GM21515 (cell line): ENCODE results near the gene MAD2L1BP.
"Not testable (repeated sequence)": the region's sequence is repeated elsewhere in the genome, so short reads cannot be mapped to it uniquely, and the experiment has no call there.

Experiments
- ATAC-seq: cut with Tn5 transposase; IDR thresholded peaks from one replicate; pipeline ENCODE4 v1.9.1; 2021; ENCODE audit not compliant: unreplicated experiment

MAD2L1BP gene, protein sequence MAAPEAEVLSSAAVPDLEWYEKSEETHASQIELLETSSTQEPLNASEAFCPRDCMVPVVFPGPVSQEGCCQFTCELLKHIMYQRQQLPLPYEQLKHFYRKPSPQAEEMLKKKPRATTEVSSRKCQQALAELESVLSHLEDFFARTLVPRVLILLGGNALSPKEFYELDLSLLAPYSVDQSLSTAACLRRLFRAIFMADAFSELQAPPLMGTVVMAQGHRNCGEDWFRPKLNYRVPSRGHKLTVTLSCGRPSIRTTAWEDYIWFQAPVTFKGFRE

DNA sequence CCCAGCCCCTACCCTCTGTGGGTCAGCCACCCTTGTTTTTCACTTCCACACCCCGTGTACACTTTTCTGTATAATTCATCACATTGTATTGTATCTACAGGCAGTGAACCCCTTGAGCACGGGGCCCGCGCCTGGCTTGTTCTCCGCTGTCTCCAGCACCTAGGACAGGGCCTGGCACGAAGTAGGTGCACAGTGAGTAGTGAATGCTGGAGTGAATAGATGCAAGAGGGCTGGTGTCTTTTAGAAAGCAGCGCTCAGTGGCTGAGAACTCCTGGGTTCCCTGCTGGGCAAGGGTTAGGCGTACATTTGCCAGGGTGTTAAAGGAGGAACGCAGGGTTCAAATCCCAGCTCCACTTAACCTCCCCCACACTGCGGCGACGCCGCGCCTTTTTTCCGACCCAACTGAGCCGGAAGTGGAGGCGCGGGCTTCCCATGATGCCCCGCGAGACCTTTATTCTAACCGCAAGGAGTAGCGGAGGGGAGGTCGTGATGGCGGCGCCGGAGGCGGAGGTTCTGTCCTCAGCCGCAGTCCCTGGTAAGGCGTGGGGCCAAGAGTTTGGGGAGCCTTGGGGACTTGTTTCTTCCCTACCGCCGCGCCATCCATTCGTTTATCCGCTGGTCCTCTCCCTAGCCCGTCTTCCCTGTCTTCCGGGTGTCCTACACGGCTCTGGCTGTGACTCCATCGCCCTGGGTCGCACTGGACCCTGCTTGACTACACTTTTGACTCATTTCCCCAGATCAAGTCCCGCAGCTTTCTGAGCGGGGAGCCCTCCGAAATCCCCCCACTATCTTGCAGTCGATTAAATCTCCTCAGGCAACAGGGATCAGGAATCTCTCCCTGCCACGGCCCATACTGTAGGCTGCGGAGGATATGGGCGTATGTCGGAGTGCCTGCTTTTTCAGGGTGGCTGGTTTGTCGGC is at the start of gene MAD2L1BP:
Gene MAD2L1BP, plus strand, starts transcription at position 454 of the 921 bp plus-strand sequence. Its CDS starts 36 bp downstream, at position 490.
- peak; percentile 84 for ATAC-seq

DNA sequence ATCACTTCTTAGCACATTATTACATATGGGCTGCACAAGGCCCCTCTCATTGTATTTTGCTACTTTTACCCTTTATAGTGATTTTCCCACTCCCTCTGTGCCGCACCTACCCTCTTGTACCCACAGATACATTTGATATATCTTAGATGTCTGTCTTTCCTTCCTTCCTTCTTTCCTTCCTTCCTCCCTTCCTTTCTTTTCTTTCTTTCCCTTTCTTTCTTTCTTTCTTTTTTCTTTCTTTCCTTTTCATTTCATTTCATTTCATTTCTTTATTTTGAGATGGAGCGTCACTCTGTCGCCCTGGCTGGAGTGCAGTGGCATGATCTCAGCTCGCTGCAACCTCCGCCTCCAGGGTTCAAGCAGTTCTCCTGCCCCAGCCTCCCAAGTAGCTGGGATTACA is 47.4 kb upstream of the MAD2L1BP start:
- ATAC-seq: no peak

DNA sequence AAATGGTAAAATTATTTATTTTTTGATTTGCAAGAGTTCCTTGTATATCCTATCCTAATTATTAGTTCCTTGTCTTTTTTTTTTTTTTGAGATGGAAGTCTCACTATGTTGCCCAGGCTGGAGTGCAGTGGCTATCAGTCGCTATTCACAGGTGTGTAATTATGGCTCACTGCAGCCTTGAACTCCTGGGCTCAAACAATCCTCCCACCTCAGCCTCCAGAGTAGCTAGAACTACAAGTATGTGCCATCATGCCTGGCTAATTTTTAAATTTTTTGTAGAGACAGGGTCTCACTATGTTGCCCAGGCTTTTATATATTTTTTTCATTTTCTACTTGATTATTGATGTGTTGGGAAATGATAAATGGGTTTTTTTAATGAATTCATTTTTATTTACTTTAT is 46.1 kb upstream of the MAD2L1BP start:
- not testable (repeated sequence) for ATAC-seq

DNA sequence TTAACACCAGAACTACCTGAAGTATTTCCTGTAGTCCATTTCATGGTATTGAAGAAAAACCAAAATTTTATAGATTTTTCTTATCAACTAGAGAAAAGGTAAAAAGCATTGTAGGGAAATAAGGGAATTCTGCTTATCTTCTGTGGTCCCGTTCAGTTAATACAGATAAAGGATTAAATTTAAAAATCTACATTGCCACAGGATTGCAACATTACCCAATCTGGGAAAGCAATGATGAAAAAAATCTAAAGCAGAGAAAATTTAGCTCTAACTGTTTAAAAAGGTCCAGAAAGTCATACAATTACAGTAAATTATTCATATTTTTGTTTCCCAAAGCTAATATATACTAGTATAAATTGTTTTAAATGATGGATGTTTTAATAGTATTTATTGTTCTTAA is 41.7 kb upstream of the MAD2L1BP start:
- no peak for ATAC-seq

DNA sequence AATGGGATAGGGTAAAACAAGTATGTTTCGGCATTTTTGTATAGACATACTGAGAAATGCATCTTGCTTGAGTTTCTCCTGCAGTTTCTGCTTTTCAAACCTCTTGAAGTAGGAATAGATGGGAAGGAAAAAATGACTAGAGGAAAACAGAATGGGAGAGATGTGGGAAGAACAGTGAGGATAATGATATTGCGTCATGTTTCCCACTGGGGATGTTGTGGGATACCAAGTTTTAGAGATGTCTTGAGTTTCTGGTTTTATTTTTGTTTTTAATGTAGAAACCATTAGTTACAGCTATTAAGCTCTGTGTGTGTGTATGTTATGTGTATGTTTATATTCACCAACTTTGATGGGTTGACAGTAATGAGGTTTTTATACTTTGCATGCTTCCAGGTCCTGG is 35.0 kb upstream of the MAD2L1BP start:
- no peak for ATAC-seq

DNA sequence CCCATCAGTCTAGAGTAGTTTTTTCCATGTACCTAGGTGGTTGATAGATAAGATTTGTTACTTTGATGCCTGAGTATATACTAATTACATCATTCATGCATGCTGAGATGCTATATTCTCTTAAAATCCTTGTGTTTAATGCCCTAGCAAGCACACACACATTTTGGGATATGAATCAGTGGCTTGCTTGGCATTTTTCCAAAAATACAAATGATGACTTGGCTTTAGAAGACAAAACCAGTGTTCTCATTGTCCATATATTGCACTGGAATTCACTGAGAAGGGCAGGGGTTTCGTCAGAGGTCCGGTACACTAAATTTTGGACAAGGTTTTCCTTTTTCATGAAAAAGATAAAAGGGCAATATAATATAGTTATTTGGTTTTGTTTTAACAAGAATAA is 31.5 kb upstream of the MAD2L1BP start:
- no peak for ATAC-seq

DNA sequence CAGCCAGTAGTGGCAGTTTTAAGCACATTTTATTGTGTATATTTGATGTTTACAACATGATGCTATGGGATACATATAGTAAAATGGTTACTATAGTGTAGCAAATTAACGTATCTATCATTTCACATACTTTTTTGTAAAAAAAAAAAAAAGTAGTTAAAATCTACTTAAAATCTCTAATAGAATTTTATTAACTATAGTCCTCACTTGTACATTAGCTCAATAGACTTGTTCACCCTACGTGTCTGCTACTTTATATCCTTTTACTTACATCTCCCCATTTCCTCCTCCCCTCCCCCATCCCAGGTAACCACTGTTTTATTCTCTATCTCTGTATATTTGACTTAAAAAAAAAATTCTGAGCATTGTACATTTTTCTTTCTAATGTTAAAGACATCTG is 29.6 kb upstream of the MAD2L1BP start:
- no peak for ATAC-seq

DNA sequence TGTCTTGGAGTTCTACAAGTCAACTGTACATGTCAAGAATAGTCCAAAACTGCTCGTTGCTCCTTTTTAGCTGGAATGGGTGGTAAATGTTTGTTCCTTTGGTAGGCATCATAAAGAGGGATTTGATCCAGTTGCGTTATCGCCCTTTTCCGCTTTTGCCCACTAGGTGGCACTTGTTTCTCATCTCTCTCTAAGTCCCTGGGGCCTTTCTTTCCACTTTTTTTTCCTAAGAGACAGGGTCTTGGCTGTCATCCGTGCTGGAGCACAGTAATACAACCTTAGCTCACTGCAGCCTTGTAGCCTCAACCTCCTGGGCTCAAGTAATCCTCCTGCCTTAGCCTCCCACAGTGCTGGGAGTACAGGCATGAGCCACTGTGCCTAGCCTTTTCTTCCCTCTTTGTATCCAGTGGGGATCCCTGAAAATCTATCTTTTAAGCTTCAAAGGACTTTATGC is 27.3 kb upstream of the MAD2L1BP start:
- no peak for ATAC-seq

DNA sequence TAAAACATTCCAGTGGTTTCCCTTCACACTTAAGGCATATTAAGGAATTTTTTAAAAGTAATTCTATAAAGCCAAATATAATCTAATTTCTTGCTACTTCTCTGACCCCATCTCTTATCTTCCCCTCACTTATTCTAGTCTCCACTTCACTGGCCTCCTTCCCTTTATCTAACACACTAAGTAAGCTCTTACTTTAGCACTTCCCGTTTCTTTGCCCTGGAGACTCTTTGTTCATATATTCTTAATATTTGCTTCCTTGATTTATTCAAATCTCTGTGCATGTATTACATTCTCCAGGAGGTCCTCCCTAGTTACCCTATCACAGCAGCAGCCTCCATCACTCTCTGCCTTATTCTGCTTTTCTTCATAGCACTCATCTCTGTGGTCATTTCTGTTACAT is 26.8 kb upstream of the MAD2L1BP start:
- ATAC-seq: no peak

DNA sequence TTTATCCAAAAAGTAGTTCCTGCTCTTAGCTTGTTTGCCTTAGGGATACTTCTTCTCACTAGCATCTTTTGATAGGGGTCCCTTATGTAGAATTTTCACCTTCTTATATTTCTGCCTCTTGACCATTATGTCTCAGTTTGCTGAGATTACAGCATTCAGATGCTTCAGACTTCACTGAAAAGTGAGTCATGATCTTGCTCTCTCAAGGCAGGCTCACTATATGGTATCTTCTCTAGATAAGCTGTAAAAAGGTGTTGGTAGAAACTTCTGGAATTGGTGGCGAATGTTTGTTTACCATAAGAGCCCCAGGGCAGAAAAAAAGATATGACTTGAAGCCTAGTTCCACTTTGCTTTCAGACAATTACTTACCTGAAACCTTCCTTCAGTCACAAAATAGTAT is 26.2 kb upstream of the MAD2L1BP start:
- ATAC-seq: no peak

DNA sequence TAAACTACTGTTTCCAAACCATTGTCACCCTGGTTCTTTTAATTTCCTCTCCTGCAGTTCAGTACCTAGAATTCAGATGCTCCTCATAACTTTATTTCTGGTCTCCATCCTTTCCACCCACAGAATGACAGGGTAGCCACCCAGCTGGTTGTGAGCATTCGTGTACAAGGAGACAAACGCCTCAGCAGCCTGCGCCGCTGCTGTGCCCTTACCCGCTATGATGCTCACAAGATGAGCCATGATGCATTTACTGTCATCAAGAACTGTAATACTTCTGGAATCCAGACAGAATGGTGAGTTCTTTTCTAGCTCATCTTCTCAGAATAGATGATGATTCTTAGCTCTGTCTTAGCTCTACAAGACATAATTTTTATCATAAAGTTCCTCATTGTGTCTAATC is 25.2 kb upstream of the MAD2L1BP start:
- no peak for ATAC-seq

DNA sequence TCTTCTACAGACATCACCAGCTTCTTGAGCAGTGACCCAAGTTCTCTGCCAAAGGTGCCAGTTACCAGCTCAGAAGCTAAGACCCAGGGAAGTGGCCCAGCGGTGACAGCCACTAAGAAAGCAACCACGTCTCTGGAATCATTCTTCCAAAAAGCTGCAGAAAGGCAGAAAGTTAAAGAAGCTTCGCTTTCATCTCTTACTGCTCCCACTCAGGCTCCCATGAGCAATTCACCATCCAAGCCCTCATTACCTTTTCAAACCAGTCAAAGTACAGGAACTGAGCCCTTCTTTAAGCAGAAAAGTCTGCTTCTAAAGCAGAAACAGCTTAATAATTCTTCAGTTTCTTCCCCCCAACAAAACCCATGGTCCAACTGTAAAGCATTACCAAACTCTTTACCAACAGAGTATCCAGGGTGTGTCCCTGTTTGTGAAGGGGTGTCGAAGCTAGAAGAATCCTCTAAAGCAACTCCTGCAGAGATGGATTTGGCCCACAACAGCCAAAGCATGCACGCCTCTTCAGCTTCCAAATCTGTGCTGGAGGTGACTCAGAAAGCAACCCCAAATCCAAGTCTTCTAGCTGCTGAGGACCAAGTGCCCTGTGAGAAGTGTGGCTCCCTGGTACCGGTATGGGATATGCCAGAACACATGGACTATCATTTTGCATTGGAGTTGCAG is 21.8 kb upstream of the MAD2L1BP start:
- ATAC-seq: no peak

DNA sequence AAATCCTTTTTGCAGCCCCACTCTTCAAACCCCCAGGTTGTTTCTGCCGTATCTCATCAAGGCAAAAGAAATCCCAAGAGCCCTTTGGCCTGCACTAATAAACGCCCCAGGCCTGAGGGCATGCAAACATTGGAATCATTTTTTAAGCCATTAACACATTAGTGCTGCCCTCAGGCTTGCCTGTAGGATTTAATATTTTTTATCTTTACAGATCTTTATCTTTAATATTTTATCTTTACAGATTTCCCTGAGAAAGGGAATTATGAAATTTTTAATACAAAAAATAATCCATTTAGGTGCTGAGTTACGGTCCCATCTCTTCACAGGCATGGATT is 21.3 kb upstream of the MAD2L1BP start:
- no peak for ATAC-seq

DNA sequence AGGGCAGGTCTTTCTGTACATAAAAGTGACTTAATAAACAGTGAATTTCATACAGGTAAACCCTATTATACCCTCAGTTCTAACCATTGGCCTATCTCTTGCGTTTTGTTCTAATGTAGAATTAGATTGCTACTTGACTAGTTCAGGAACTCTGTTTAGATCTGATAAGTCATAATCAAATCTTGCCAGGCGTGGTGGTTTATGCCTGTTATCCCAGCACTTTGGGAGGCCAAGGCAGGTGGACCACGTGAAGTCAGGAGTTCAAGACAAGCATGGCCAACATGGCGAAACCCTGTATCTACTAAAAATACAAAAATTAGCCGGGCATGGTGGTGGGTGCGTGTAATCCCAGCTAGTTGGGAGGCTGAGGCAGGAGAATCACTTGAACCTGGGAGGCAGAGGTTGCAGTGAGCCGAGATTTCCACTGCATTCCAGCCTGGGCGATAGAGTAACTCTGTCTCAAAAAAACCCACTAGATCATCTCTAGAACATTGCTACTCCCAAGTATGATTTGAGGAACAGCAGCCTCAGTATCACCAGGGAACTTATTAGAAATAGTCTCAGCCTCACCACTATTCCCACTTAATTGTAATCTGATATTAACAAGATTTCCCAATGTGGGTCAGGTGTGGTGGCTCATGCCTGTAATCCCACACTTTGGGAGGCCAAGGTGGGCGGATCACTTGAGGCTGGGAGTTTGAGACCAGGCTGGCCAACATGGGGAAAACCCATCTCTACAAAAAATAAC is 18.7 kb upstream of the MAD2L1BP start:
- ATAC-seq: no peak

DNA sequence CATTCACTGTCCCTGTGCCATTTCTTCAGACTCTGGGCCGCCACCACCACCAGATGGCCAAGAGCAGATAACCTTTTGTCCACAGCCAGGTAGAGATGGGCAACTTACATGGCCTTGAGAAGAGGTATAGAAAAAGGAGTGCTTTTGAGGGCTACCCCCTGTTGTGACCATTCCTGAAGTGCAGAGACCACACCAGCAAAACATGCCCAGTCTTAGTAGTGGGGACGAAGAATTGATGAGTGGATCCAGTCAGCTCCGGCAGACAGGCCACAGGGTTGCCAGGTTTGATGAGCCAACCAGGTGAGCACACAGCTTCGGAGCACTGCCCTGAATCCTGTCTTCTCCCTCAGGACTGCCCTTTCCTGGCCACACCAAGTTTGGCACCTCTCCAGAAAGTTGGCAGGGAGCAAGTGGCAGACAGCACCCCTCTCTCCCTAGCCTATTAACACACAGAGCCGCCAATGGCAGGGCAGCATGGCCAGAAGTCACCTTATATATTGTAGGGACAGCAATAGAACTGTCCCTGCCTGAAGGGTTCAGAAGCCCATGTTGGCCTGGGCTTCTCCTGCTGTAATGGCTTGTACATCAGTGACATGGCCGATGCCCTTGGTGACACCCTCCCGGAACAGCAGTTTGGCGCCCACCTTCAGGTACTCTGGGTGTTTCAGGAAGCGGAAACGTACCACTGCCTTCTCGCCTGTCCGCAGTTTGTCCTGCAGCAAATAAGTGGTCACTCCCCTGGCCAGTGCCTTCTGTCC is 14.4 kb upstream of the MAD2L1BP start:
- ATAC-seq: no peak

DNA sequence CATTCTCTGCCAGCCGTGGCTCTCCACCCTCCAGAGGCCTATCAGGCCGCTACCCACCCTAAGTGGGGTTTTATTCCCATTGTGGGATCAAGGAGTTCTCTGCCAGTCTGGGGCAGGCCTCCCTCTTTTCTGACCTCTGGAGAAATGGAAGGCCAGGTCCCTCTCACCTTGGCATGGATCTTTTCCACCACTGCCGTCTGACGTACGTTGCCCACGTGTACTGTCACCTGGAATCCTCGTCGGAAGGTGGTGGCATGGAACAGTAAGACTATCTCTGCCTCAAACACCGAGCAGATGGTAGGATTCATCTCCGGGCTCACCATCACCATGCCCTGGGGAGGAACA is 13.8 kb upstream of the MAD2L1BP start:
- no peak for ATAC-seq

DNA sequence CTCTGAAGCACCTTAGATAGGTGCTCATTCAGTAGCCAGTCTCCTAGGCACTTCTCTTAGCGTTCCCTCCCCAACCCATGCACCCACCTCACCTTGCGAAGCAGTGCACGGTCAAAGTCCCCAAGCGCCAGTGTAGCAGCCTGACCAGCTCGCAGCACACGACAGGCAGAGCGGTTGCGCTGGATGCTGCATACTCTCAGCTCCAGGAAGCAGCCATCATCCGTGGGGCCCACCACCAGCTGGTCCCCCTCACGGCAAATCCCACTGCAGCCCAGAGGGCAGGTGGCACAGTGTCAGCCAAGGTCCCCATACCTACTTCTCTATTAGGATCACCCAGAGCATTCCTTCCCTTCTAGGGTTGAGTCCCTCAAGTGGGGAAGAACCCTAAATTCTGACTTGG is 13.1 kb upstream of the MAD2L1BP start:
- ATAC-seq: no peak

DNA sequence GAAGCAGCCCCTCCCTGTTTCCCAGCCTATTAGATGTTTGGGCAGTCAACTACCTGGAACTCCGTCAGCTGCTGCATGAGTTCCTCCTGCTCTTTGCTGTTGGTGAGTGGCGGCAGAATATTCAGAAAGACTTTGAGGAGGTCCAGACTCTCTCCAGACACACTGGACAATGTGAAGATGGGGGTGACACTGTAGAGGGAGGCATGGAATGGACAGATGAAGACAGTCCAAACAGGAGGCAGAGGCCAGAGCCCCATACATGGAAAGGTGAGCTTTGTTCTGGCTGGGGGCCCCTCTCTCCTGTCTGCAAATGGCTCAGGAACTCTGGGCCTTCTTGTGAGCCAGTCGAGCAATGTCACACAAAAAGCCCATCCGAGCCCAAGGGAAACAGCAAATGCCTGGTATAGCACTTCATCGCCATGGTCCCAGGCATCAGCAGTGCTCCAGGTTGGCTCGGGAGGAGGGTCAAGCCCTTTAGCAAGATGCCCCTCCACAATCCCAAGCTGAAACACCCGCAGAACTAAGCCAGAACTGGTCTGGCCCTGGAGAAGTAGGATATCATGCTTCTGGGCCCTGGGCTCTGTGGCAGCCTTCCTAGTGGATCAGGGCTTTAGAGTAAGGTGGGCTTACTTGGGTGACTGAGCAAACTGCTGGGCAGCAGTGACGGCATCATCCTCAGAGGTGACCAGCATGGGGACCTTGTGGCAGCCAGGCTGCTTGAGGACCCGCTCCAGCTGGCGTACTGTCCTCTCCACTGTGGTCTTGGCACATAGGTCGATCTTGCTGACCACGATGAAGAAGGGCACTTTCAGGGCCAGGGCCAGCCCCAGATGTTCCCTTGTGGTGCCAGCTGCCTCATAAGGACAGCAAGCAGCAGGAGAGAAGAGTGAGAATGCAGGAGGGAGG is 11.5 kb upstream of the MAD2L1BP start:
- no peak for ATAC-seq

DNA sequence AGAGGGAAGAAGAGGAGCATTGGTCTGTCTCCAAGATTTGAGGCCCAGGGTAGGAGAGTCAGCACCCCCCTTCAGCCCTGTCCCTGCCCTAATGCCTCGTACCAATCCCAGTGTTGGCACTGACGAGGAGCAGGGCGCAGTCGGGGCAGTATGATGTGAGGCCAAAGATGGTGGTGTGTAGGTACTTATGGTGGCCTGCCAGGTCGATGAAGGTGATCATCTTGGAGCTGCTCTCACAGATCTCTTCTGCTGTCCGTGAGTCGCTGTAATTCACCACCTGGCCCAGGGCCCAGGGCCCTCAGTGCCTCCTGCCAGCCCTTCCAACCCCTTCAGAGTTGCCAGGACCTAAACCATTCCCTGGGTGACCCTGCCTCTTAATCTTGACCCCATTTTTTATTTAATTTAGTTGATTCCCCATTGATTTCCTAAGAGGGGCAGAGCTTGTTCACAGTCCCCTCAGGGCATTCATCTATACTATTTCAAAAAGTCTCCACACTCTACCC is 10.8 kb upstream of the MAD2L1BP start:
- no peak for ATAC-seq
